ENCODE measurements around the gene HCN4. TPM values are rescaled to one million over a fixed set of nuclear protein-coding genes. Genes with fewer than 3 reads are reported as not detected.

Gene HCN4
- total RNA-seq, 2 experiments from 2014 or later = not detected

GRCh38 chr15:73338606-73339374 lies 30.0 kb downstream of the HCN4 start:
- intact Hi-C loops (cut with DNase I, micrococcal nuclease) = no loop called here

DNA sequence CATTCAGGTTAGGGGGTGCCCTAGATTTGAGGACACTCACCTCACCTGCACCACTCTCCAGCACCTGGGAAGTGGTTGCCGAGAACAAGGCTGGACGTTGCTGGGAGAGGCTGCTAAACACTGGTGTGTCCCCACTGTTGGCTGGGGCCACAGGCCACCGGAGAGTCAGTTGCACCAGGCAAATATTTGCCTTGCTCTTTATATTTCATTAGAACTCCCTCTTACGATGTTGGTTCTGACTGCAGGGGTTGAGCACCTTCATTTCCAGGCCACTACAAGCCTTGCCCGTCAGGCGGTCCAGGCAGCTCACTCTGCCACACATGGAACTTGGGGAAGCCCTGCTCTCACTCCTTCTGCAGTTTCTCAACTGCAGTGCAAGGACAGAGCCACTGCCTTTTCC lies 30.7 kb downstream of the HCN4 start:
- Histone ChIP-seq H3K27me3 (ENCODE audit: control insufficient read depth in 1 of 2, insufficient read depth in 2 of 2, low read length in 2 of 2) (peaks cover 0 to 2% of the 10 kb centered on the region in 2 experiments), H3K27ac (ENCODE audit: low read depth in 1 of 2, low read length in 2 of 2) (no peak overlapping the region), H3K4me1 (ENCODE audit: insufficient read depth, low read length) (no peaks in the 10 kb centered on the region), H3K4me3 (ENCODE audit: low read length) (no peak overlapping the region), H3K36me3 (ENCODE audit: insufficient read depth, low read length) (no peaks in the 10 kb centered on the region), H3K9me3 (ENCODE audit: control insufficient read depth in 1 of 2, insufficient read depth in 1 of 2, low read length in 2 of 2) (peaks cover 0 to 21% of the 10 kb centered on the region in 2 experiments)
- no peak for TF ChIP-seq CTCF (IDR thresholded peaks at IDR 0.05)
- CTCF ChIA-PET = no interaction called here
- intact Hi-C loops (cut with DNase I, micrococcal nuclease) = no loop called here
- H3K4me1 Mint-ChIP-seq (ENCODE audit: low read depth) = no peaks in the 10 kb centered on the region
- no peaks in the 10 kb centered on the region for H3K36me3 Mint-ChIP-seq (ENCODE audit: low read depth)
- H3K27me3 Mint-ChIP-seq = peaks cover 10% of the 10 kb centered on the region
- no peak for DNase-seq
- H3K9me3 Mint-ChIP-seq = no peaks in the 10 kb centered on the region
- no peak overlapping the region for H3K27ac Mint-ChIP-seq
- no peak overlapping the region for H3K4me3 Mint-ChIP-seq
- POLR2A ChIA-PET = no interaction called here
- ATAC-seq (ENCODE audit: poor library complexity) = no peak

More at GRCh38 chr15:73338606-73339374, 30.0 kb downstream of the HCN4 start:
- CTCF ChIA-PET = no interaction called here
- Mint-ChIP-seq H3K4me1 (ENCODE audit: low read depth) (no peaks in the 10 kb centered on the region), H3K27me3 (peaks cover 10% of the 10 kb centered on the region), H3K36me3 (ENCODE audit: low read depth) (no peaks in the 10 kb centered on the region), H3K9me3 (peaks cover 2% of the 10 kb centered on the region), H3K4me3 (no peak overlapping the region), H3K27ac (no peak overlapping the region)
- no peak for TF ChIP-seq CTCF (IDR thresholded peaks at IDR 0.05)
- H3K9me3 ChIP-seq (ENCODE audit: control insufficient read depth in 1 of 2, insufficient read depth in 1 of 2, low read length in 2 of 2) = peaks cover 0 to 26% of the 10 kb centered on the region in 2 experiments
- POLR2A ChIA-PET = no interaction called here
- H3K27me3 ChIP-seq (ENCODE audit: control insufficient read depth in 1 of 2, insufficient read depth in 2 of 2, low read length in 2 of 2) = peaks cover 0 to 2% of the 10 kb centered on the region in 2 experiments
- no peak overlapping the region for H3K27ac ChIP-seq (ENCODE audit: low read depth in 1 of 2, low read length in 2 of 2)
- H3K4me1 ChIP-seq (ENCODE audit: insufficient read depth, low read length) = no peaks in the 10 kb centered on the region
- DNase-seq = no peak
- H3K4me3 ChIP-seq (ENCODE audit: low read length) = no peak overlapping the region
- no peaks in the 10 kb centered on the region for H3K36me3 ChIP-seq (ENCODE audit: insufficient read depth, low read length)
- no peak for ATAC-seq (ENCODE audit: poor library complexity)

- Histone ChIP-seq H3K36me3 (ENCODE audit: insufficient read depth, low read length) (no peaks in the 10 kb centered on the region), H3K9me3 (ENCODE audit: control insufficient read depth in 1 of 2, insufficient read depth in 1 of 2, low read length in 2 of 2) (peaks cover 0 to 18% of the 10 kb centered on the region in 2 experiments), H3K27me3 (ENCODE audit: control insufficient read depth in 1 of 2, insufficient read depth in 2 of 2, low read length in 2 of 2) (peaks cover 0 to 2% of the 10 kb centered on the region in 2 experiments), H3K27ac (ENCODE audit: low read depth in 1 of 2, low read length in 2 of 2) (no peak overlapping the region), H3K4me1 (ENCODE audit: insufficient read depth, low read length) (no peaks in the 10 kb centered on the region), H3K4me3 (ENCODE audit: low read length) (no peak overlapping the region)
- H3K27me3 Mint-ChIP-seq = peaks cover 10% of the 10 kb centered on the region
- no peaks in the 10 kb centered on the region for H3K4me1 Mint-ChIP-seq (ENCODE audit: low read depth)
- H3K9me3 Mint-ChIP-seq = no peaks in the 10 kb centered on the region
- TF ChIP-seq CTCF (IDR thresholded peaks at IDR 0.05) = no peak
- intact Hi-C loops (cut with DNase I, micrococcal nuclease) = no loop called here
- no peak overlapping the region for H3K27ac Mint-ChIP-seq
- no peak overlapping the region for H3K4me3 Mint-ChIP-seq
- CTCF ChIA-PET = no interaction called here
- POLR2A ChIA-PET = no interaction called here
- H3K36me3 Mint-ChIP-seq (ENCODE audit: low read depth) = no peaks in the 10 kb centered on the region
- no peak for ATAC-seq (ENCODE audit: poor library complexity)
- no peak for DNase-seq
These were observed 31.6 kb downstream of the HCN4 start for GRCh38 chr15:73337187-73337586.
